ENCODE results near the gene USP36.
"Not testable (repeated sequence)": the region's sequence is repeated elsewhere in the genome, so short reads cannot be mapped to it uniquely, and the experiment has no call there.

The USP36 gene

GRCh38 chr17:78767806-78768205 lies 72.8 kb downstream of the USP36 start:
- no peak for DNase-seq (ENCODE audit: low read depth in 3 of 3)

DNA sequence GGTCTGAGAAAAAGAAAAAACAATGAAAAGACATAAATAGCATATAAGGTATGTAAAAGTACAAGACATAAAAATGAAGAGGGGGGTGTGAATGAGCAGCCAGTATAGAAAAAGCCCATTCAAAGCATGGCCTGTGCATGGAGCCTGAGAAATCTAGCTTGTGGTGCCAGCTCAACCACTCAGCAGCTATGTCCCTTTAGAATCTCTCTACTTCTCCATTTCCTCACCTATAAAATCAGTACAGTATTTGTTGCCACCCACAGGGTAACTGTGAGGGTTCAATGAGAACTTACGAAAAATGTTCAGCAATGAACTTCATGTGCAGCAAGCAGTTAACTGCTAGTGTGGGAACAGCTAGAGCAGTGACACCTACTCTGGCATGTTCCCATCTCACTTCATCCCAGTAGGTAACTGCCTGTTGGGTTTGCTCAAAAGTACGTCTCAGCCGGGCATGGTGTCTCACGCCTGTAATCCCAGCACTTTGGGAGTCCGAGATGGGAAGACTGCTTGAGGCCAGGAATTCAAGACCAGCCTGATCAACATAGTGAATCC lies 73.8 kb downstream of the USP36 start:
- no peak for DNase-seq (ENCODE audit: low read depth in 3 of 3)

DNA sequence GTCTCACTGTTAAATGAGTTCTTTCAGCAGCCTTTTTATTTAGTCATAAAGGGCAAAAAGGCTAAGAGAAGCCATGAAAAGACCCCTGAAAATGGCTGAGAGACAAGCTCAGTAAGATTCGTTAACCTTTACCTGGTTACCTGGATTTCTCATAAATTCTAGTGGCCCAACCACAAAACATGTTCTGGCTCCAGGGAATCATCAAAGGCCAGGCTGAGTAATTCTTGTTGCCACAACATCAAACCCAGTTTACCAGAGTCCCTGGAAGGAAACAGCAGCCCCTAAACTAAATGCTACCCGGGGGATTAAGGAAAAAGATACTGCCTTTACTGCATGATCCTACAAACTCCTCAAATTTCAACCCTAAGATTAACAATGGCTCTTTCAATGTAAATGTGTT lies 74.4 kb downstream of the USP36 start:
- DNase-seq (ENCODE audit: low read depth in 3 of 3), result no peak

DNA sequence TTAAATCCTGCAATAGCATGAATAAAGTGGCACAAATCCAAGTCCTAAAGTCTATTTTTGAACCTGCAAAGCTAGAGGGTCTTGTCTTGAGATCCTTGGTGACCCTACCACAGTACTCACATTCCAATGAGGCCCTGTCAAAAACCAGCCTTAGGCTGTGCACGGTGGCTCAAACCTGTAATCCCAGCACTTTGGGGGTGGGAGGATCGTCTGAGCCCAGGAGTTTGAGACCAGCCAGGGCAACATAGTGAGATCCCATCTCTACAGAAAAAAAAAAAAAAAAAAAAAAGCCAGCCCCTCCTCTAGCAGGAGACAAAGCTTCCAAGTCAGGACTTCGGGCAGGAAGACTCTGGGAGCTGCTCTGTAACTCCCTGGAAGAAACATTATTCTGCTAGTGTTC lies 74.8 kb downstream of the USP36 start:
- DNase-seq (ENCODE audit: low read depth in 3 of 3), result no peak

- DNase-seq (ENCODE audit: low read depth in 3 of 3), result no peak
Observed at GRCh38 chr17:78764871-78765270, 75.7 kb downstream of the USP36 start.

DNA sequence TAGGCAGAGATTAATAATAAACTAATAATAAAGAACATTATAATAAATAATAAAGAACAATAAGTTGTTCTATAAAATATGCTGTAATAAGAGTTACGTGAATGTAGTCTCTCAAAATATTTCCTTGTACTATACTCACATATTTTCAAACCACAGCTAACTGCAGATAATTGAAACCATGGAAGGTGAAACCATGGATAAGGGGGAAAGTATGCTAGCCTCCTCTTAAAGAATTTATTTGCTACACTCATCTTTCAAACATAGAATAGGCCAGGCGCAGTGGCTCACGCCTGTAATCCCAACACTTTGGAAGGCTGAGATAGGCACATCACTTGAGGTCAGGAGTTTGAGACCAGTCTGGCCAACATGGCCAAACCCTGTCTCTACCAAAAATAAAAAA lies 77.1 kb downstream of the USP36 start:
- no peak for DNase-seq (ENCODE audit: low read depth in 3 of 3)

DNA sequence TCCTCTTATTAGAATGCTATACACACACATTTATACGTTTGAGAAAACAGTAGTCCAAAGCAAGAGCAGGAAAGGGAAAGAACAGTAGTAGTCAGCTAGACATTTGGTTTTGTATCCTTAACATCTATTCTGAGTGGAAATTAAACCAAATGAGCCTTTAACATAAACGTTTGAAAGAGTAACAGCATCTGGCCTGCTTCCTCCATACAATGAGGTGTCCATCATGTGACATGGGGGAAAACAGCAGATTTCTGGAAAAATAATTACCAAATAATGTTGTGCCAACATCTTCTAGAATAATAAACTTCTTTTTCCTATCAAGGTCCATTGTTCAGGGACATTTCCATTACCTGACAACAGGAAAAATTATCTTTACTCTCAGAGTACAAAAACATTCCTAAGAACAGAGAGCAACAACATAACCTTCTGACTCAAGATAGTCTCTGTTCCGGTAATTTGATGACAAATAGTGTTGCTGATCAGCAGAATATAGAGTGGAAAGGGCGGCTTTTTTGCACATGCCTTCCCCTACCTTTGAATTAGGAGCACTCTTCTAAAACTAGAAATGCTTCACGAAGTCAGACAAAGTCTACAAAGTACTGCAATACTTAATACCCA lies 78.7 kb downstream of the USP36 start:
- DNase-seq (ENCODE audit: low read depth in 3 of 3), result no peak

GRCh38 chr17:78759969-78760352 lies 80.7 kb downstream of the USP36 start:
- DNase-seq (ENCODE audit: low read depth in 3 of 3), result no peak

- peak in 1 of 3 experiments; percentile 60 for DNase-seq (ENCODE audit: low read depth in 3 of 3)
Observed at GRCh38 chr17:78759203-78759968, 81.2 kb downstream of the USP36 start.

GRCh38 chr17:78753316-78754250 lies 87.0 kb downstream of the USP36 start:
- DNase-seq (ENCODE audit: low read depth in 3 of 3), result no peak

GRCh38 chr17:78751447-78752161 lies 89.0 kb downstream of the USP36 start:
- DNase-seq (ENCODE audit: low read depth in 3 of 3), result no peak

- not testable (repeated sequence) for DNase-seq (ENCODE audit: low read depth in 3 of 3)
Observed at GRCh38 chr17:78751000-78751399, 89.6 kb downstream of the USP36 start.

DNA sequence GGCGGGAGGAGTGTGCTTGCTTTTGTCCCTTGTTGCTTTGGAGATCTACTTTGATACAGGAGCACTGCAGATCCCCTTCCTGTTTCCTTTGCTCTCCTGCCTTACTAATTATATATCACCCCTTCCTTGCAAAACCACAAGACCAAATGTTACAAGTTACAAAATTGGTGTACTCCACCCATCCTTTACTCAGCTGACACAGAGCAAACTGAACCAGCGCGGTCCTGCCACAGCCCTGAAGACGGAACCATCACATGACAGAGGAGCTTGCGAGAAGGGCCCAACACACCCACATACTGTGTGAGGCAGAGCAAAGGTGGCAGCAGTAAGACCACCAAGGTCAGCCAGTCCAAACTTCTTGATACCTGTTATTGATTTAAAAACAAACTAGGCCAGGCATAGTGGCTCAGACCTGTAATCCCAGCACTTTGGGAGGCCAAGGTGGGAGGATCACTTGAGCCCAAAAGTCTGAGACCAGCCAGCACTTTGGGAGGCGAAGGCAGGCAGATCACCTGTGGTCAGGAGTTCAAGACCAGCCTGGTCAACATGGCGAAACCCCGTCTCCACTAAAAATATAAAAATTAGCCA lies 91.8 kb downstream of the USP36 start:
- peak in 1 of 3 experiments; percentile 66 for DNase-seq (ENCODE audit: low read depth in 3 of 3)

GRCh38 chr17:78748048-78748729 lies 92.4 kb downstream of the USP36 start:
- peak in 1 of 3 experiments; percentile 43 for DNase-seq (ENCODE audit: low read depth in 3 of 3)

DNA sequence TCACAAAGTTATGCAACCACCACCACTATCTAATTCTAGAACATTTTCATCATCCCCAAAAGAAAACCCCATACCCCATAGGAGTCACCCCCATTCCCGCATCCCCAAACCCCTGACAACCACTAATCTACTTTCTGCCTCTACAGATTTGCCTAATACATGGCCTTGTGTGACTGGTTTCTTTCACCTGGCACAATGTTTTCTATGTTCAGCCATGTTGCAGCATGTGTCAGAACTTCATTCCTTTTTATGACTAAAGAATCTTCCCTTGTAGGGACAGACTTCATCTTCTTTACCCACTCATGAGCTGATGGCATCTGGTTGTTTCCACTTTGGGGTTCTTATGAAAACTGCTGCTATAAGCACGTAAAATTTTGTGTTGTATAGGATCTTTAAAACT lies 93.1 kb downstream of the USP36 start:
- DNase-seq (ENCODE audit: low read depth in 3 of 3), result no peak

- DNase-seq (ENCODE audit: low read depth in 3 of 3), result no peak
Observed at GRCh38 chr17:78746949-78747269, 93.7 kb downstream of the USP36 start.

GRCh38 chr17:78746263-78746948 lies 94.2 kb downstream of the USP36 start:
- DNase-seq (ENCODE audit: low read depth in 3 of 3), result no peak
